Neural cell (in vitro differentiated cells): ENCODE measurements around the gene STX1B.
A peak's percentile ranks its signal among the peaks of the same experiment; 100 is the strongest.

Source experiments
- POLR2AphosphoS5 ChIP-seq: IDR thresholded peaks from 2 replicates; pipeline ENCODE4 v1.6.1; 2012
- RAD21 ChIP-seq: fragments of 450-650 bp; conservative IDR thresholded peaks from 2 replicates; pipeline ENCODE4 v1.6.1; 2014; ENCODE audit warnings: antibody characterized with exemption, mild to moderate bottlenecking, moderate library complexity
- SMC3 ChIP-seq: fragments of 450-650 bp; conservative IDR thresholded peaks from 2 replicates; pipeline ENCODE4 v1.6.1; 2014; ENCODE audit warnings: antibody characterized with exemption, mild to moderate bottlenecking, moderate library complexity; ENCODE audit not compliant: poor library complexity
- TAF1 ChIP-seq: IDR thresholded peaks from 2 replicates; pipeline ENCODE4 v1.6.1; 2012; ENCODE audit warnings: low read depth
- TF ChIP-seq, protein P1 (sequence below): fragments of 450-650 bp; IDR thresholded peaks from 2 replicates; pipeline ENCODE4 v1.5.1; 2014; ENCODE audit warnings: antibody characterized with exemption, mild to moderate bottlenecking, moderate library complexity; ENCODE audit not compliant: poor library complexity, severe bottlenecking

DNA sequence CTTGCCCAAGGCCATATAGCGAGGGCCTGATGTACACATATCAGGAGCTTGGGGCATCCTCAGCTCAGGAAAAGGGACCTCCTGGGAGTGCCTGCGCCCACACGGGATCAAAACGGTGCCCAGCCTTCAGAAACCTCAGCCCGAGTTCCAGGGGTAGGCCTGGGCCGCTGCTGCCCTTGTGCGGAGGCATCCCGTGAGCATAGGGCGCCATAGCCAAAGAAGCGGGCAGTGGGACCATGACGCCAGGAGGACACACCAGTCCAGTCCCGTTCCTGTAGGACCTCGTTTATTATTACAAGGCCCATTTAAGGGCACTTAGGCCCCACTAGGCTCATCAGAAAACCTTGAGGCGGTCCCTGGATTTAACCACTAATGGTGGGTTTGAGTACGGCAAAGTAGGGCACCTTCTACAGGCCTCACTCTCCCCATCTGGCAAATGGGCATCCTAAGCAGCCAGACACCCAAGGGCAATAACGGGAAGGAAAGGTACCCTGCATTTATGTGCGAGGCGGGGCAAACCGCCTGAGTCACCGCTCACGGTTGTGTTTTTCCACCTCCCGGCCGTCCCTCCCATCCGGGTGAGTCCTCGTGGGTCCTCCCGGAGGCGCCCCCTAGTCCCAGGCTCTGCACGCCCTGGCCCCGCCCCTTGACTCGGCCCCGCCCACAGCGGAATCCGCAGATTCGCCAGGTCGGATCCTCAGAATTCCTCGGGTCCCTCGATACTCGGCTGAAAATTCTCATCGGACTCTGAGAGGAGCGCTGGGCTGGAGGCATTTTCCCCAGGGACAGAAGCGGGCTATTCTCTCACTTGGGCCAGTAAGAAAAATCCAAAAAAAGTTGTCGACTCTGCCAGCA, 53.6 kb downstream of the STX1B start:
- TF ChIP-seq SMC3 (no peak), POLR2AphosphoS5 (no peak), RAD21 (no peak), TAF1 (no peak)
- TF ChIP-seq, protein P1, sequence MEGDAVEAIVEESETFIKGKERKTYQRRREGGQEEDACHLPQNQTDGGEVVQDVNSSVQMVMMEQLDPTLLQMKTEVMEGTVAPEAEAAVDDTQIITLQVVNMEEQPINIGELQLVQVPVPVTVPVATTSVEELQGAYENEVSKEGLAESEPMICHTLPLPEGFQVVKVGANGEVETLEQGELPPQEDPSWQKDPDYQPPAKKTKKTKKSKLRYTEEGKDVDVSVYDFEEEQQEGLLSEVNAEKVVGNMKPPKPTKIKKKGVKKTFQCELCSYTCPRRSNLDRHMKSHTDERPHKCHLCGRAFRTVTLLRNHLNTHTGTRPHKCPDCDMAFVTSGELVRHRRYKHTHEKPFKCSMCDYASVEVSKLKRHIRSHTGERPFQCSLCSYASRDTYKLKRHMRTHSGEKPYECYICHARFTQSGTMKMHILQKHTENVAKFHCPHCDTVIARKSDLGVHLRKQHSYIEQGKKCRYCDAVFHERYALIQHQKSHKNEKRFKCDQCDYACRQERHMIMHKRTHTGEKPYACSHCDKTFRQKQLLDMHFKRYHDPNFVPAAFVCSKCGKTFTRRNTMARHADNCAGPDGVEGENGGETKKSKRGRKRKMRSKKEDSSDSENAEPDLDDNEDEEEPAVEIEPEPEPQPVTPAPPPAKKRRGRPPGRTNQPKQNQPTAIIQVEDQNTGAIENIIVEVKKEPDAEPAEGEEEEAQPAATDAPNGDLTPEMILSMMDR, result peak; percentile 47
